Lower leg skin (tissue), 3 donors: ENCODE data around the gene GABRG2.

Experiments
- POLR2A ChIP-seq, 2 donors: fragments of 450-650 bp; IDR thresholded peaks; one replicate each; pipeline ENCODE4 v1.6.1; 2016 to 2017; ENCODE audit warnings: antibody characterized with exemption in 2 of 2, mild to moderate bottlenecking in 1 of 2, moderate library complexity in 1 of 2
- TF ChIP-seq, protein P1 (sequence below), 3 donors: fragments of 450-650 bp; IDR thresholded peaks; one replicate each; pipeline ENCODE4 v1.5.1; 2016; ENCODE audit warnings: antibody characterized with exemption in 3 of 3, mild to moderate bottlenecking in 3 of 3, moderate library complexity in 2 of 3

DNA sequence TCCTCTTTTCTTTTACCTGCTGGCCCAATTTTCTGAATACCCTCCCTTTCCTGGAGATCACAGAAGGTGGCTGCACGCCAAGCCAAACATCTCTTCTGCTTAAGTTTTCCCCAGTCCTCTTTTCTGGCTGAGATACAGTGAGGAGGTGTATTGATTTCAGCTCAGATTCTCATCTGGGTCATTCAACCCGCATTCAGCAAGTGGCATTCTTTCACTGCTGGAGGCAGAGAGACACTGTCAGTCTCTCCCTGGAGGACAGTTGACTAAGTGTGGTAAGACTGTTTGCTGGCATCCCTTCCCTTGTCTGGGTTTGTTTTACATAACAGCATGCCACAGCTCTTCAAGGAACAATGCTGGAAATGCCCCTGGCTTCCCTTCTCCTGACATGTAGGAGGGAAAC, 60.5 kb downstream of the GABRG2 start:
- TF ChIP-seq, protein P1, sequence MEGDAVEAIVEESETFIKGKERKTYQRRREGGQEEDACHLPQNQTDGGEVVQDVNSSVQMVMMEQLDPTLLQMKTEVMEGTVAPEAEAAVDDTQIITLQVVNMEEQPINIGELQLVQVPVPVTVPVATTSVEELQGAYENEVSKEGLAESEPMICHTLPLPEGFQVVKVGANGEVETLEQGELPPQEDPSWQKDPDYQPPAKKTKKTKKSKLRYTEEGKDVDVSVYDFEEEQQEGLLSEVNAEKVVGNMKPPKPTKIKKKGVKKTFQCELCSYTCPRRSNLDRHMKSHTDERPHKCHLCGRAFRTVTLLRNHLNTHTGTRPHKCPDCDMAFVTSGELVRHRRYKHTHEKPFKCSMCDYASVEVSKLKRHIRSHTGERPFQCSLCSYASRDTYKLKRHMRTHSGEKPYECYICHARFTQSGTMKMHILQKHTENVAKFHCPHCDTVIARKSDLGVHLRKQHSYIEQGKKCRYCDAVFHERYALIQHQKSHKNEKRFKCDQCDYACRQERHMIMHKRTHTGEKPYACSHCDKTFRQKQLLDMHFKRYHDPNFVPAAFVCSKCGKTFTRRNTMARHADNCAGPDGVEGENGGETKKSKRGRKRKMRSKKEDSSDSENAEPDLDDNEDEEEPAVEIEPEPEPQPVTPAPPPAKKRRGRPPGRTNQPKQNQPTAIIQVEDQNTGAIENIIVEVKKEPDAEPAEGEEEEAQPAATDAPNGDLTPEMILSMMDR (IDR thresholded peaks at IDR 0.05), result no peak
- TF ChIP-seq POLR2A (IDR thresholded peaks at IDR 0.05), result no peak
